Esophagus muscularis mucosa (tissue), 4 donors: ENCODE data around the gene KRTAP10-11. TPM values are rescaled to one million over a fixed set of nuclear protein-coding genes. Genes with fewer than 3 reads are reported as not detected.

Source experiments
- DNase-seq: peaks from one replicate; pipeline ENCODE4 v3.0.0-alpha.2; 2017; ENCODE audit errors: extremely low spot score
- H3K27ac ChIP-seq, 4 donors: fragments of 200-600 bp; sonication (generic); replicated peaks in 1 of 4; 1 replicate in 3 of 4; 2 replicates in 1 of 4; pipeline ENCODE4 v1.5.1; 2016 to 2019; ENCODE audit warnings: mild to moderate bottlenecking in 1 of 4
- H3K27me3 ChIP-seq, 4 donors: fragments of 200-600 bp; sonication (generic); one replicate each; pipeline versions ENCODE4 v1.5.1 to v1.6.0; 2016 to 2019
- H3K36me3 ChIP-seq, 4 donors: fragments of 200-600 bp; sonication (generic); one replicate each; pipeline ENCODE4 v1.5.1; 2016 to 2019
- H3K4me1 ChIP-seq, 4 donors: fragments of 200-600 bp; sonication (generic); one replicate each; pipeline ENCODE4 v1.5.1; 2016 to 2019
- H3K4me3 ChIP-seq, 4 donors: fragments of 200-600 bp; sonication (generic); 1 replicate in 2 of 4; 2 replicates in 2 of 4; pipeline ENCODE4 v1.5.1; 2016 to 2019; ENCODE audit warnings: mild to moderate bottlenecking in 4 of 4, moderate library complexity in 1 of 4
- H3K9me3 ChIP-seq, 4 donors: fragments of 200-600 bp; sonication (generic); 1 replicate in 3 of 4; 2 replicates in 1 of 4; pipeline ENCODE4 v1.5.1; 2016 to 2019
- CTCF ChIP-seq, 3 experiments: fragments of 200-600 bp in 2 of 3; fragments of 450-650 bp in 1 of 3; sonication (generic) in 2 of 3; IDR thresholded peaks; one replicate each; pipeline ENCODE4 v1.5.1; 2017 to 2019; ENCODE audit warnings: antibody characterized with exemption in 3 of 3, mild to moderate bottlenecking in 2 of 3, moderate library complexity in 1 of 3
- EP300 ChIP-seq: sonication (generic); formaldehyde crosslinking; IDR thresholded peaks from one replicate; pipeline ENCODE4 v1.6.1; 2017; ENCODE audit warnings: antibody characterized with exemption
- POLR2A ChIP-seq: fragments of 450-650 bp; IDR thresholded peaks from one replicate; pipeline ENCODE4 v1.6.1; 2017; ENCODE audit warnings: antibody characterized with exemption, moderate library complexity, mild to moderate bottlenecking, low read depth
- POLR2AphosphoS5 ChIP-seq, 2 donors: sonication (generic); formaldehyde crosslinking; IDR thresholded peaks; one replicate each; pipeline ENCODE4 v1.6.1; 2017; ENCODE audit warnings: antibody characterized with exemption in 2 of 2
- WGBS: methylation state at CpG from one replicate; pipeline ENCODE4 v1.1.5; 2018; 5-methylcytosine and 5-hydroxymethylcytosine counted together
- intact Hi-C: fragments of 100-400 bp; cut with DNase I; formaldehyde crosslinking; loops from one replicate; pipeline ENCODE4 v1.15.1; 2023
- total RNA-seq, 4 donors: library from RNA; depleted of rRNA; stranded (reverse); fragments of >200 nt; gene quantifications; one replicate each; pipeline versions ENCODE4 v1.1.0 to v1.2.1, GENCODE V29; 2016

The KRTAP10-11 gene
- total RNA-seq, 4 donors from 2014 or later, result not detected

GRCh38 chr21:44671911-44672310 lies 25.7 kb downstream of the KRTAP10-11 start:
- intact Hi-C loops, result no loop called here
- WGBS, result 100% methylated on average over 1 of the region's 1 CpG
- Histone ChIP-seq H3K9me3 (peaks cover 0 to 34% (median 28%) of the 10 kb centered on the region in 4 donors), H3K4me1 (no peaks in the 10 kb centered on the region), H3K27ac (no peak overlapping the region), H3K27me3 (peaks cover 0 to 27% (median 0%) of the 10 kb centered on the region in 4 donors), H3K36me3 (no peaks in the 10 kb centered on the region), H3K4me3 (no peak overlapping the region)
- no peak for DNase-seq
- TF ChIP-seq POLR2AphosphoS5 (IDR thresholded peaks at IDR 0.05) (no peak), EP300 (no peak), POLR2A (no peak), CTCF (IDR thresholded peaks at IDR 0.05) (no peak)

- intact Hi-C loops, result no loop called here
- Histone ChIP-seq H3K27ac (no peak overlapping the region), H3K9me3 (peaks cover 0 to 10% (median 4%) of the 10 kb centered on the region in 4 donors), H3K27me3 (peaks cover 0 to 7% (median 0%) of the 10 kb centered on the region in 4 donors), H3K36me3 (no peaks in the 10 kb centered on the region), H3K4me1 (no peaks in the 10 kb centered on the region), H3K4me3 (no peak overlapping the region)
- no peak for TF ChIP-seq POLR2A
- no peak for TF ChIP-seq EP300
- no peak for TF ChIP-seq POLR2AphosphoS5 (IDR thresholded peaks at IDR 0.05)
- peak; percentile 45 for DNase-seq
- 98% methylated on average over 13 of the region's 13 CpGs for WGBS
Observed at GRCh38 chr21:44677881-44678280, 31.7 kb downstream of the KRTAP10-11 start.

- H3K27ac ChIP-seq, result no peak overlapping the region
- peaks cover 0 to 17% (median 0%) of the 10 kb centered on the region in 4 donors for H3K27me3 ChIP-seq
- H3K36me3 ChIP-seq, result no peaks in the 10 kb centered on the region
- WGBS, result 81% methylated on average over 11 of the region's 11 CpGs
- no peaks in the 10 kb centered on the region for H3K9me3 ChIP-seq
- no peak overlapping the region for H3K4me3 ChIP-seq
- DNase-seq, result no peak
- TF ChIP-seq POLR2AphosphoS5 (IDR thresholded peaks at IDR 0.05) (no peak), CTCF (IDR thresholded peaks at IDR 0.05) (no peak), POLR2A (no peak), EP300 (no peak)
- H3K4me1 ChIP-seq, result no peaks in the 10 kb centered on the region
- intact Hi-C loops, result no loop called here
Observed at GRCh38 chr21:44681152-44681551, 34.9 kb downstream of the KRTAP10-11 start.

GRCh38 chr21:44681861-44682579 lies 35.8 kb downstream of the KRTAP10-11 start, which contains the start of gene KRTAP12-1:
Gene KRTAP12-1, minus strand, starts transcription at chr21:44682163. Its CDS starts 40 bp downstream, at chr21:44682123.
- no peak within 1 kb of the TSS for H3K4me3 ChIP-seq
- no peak for TF ChIP-seq CTCF (IDR thresholded peaks at IDR 0.05)
- no peak for TF ChIP-seq POLR2AphosphoS5 (IDR thresholded peaks at IDR 0.05)
- no peak for TF ChIP-seq EP300
- TF ChIP-seq POLR2A, result no peak
- H3K4me1 ChIP-seq, result no peaks in the 10 kb centered on the region
- no peaks in the 10 kb centered on the region for H3K9me3 ChIP-seq
- no peak for DNase-seq
- H3K36me3 ChIP-seq, result no peaks in the 10 kb centered on the region
- intact Hi-C loops, result no loop called here
- H3K27me3 ChIP-seq, result peaks cover 0 to 26% (median 0%) of the 10 kb centered on the region in 4 donors
- 77% methylated on average over 10 of the region's 23 CpGs for WGBS
- no peak within 1 kb of the TSS for H3K27ac ChIP-seq

GRCh38 chr21:44682580-44683151 lies 36.5 kb downstream of the KRTAP10-11 start:
- DNase-seq, result peak; percentile 84

More at GRCh38 chr21:44682580-44683151, 36.5 kb downstream of the KRTAP10-11 start:
- H3K4me3 ChIP-seq, result no peak overlapping the region
- H3K27ac ChIP-seq, result no peak overlapping the region
- no peaks in the 10 kb centered on the region for H3K36me3 ChIP-seq
- TF ChIP-seq POLR2AphosphoS5 (IDR thresholded peaks at IDR 0.05) (no peak), POLR2A (no peak), CTCF (IDR thresholded peaks at IDR 0.05) (no peak), EP300 (no peak)
- no peaks in the 10 kb centered on the region for H3K9me3 ChIP-seq
- intact Hi-C loops, result no loop called here
- WGBS, result 87% methylated on average over 14 of the region's 15 CpGs
- peaks cover 0 to 32% (median 0%) of the 10 kb centered on the region in 4 donors for H3K27me3 ChIP-seq
- no peaks in the 10 kb centered on the region for H3K4me1 ChIP-seq
